ENCODE results near the gene MAP4K4. TPM values are rescaled to one million over a fixed set of nuclear protein-coding genes. Genes with fewer than 3 reads are reported as not detected.

Gene MAP4K4
- total RNA-seq, 2 experiments from 2014 or later = 92.8 to 94.0 TPM

GRCh38 chr2:101859604-101860003 is 162.1 kb downstream of the MAP4K4 start:
- H3K4me1 ChIP-seq (ENCODE audit: insufficient read depth, low read length) = no peaks in the 10 kb centered on the region
- peak overlapping the region; percentile 47 for H3K27ac Mint-ChIP-seq
- no peak overlapping the region for H3K27ac ChIP-seq (ENCODE audit: low read depth in 1 of 2, low read length in 2 of 2)
- POLR2A ChIA-PET = no interaction called here
- DNase-seq (no peak), ATAC-seq (ENCODE audit: poor library complexity) (no peak)
- peaks cover 93% of the 10 kb centered on the region for H3K36me3 Mint-ChIP-seq (ENCODE audit: low read depth)
- peaks cover 7% of the 10 kb centered on the region for H3K4me1 Mint-ChIP-seq (ENCODE audit: low read depth)
- H3K9me3 ChIP-seq (ENCODE audit: control insufficient read depth in 1 of 2, insufficient read depth in 1 of 2, low read length in 2 of 2) = no peaks in the 10 kb centered on the region
- H3K4me3 Mint-ChIP-seq = no peak overlapping the region
- H3K36me3 ChIP-seq (ENCODE audit: insufficient read depth, low read length) = peaks cover 93% of the 10 kb centered on the region
- intact Hi-C loops (cut with DNase I, micrococcal nuclease) = no loop called here
- no peaks in the 10 kb centered on the region for H3K27me3 Mint-ChIP-seq
- H3K4me3 ChIP-seq (ENCODE audit: low read length) = no peak overlapping the region
- no peaks in the 10 kb centered on the region for H3K9me3 Mint-ChIP-seq
- CTCF ChIA-PET = no interaction called here
- H3K27me3 ChIP-seq (ENCODE audit: control insufficient read depth in 1 of 2, insufficient read depth in 2 of 2, low read length in 2 of 2) = no peaks in the 10 kb centered on the region
- TF ChIP-seq, protein P1, sequence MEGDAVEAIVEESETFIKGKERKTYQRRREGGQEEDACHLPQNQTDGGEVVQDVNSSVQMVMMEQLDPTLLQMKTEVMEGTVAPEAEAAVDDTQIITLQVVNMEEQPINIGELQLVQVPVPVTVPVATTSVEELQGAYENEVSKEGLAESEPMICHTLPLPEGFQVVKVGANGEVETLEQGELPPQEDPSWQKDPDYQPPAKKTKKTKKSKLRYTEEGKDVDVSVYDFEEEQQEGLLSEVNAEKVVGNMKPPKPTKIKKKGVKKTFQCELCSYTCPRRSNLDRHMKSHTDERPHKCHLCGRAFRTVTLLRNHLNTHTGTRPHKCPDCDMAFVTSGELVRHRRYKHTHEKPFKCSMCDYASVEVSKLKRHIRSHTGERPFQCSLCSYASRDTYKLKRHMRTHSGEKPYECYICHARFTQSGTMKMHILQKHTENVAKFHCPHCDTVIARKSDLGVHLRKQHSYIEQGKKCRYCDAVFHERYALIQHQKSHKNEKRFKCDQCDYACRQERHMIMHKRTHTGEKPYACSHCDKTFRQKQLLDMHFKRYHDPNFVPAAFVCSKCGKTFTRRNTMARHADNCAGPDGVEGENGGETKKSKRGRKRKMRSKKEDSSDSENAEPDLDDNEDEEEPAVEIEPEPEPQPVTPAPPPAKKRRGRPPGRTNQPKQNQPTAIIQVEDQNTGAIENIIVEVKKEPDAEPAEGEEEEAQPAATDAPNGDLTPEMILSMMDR (IDR thresholded peaks at IDR 0.05) = no peak

GRCh38 chr2:101860157-101860556 is 162.7 kb downstream of the MAP4K4 start:
- no peak for ATAC-seq (ENCODE audit: poor library complexity)
- no peaks in the 10 kb centered on the region for H3K9me3 ChIP-seq (ENCODE audit: control insufficient read depth in 1 of 2, insufficient read depth in 1 of 2, low read length in 2 of 2)
- Mint-ChIP-seq H3K27me3 (no peaks in the 10 kb centered on the region), H3K36me3 (ENCODE audit: low read depth) (peaks cover 93% of the 10 kb centered on the region), H3K4me3 (no peak overlapping the region), H3K27ac (peak overlapping the region; percentile 47), H3K4me1 (ENCODE audit: low read depth) (peaks cover 7% of the 10 kb centered on the region), H3K9me3 (no peaks in the 10 kb centered on the region)
- no peak overlapping the region for H3K4me3 ChIP-seq (ENCODE audit: low read length)
- no peak for DNase-seq
- H3K27me3 ChIP-seq (ENCODE audit: control insufficient read depth in 1 of 2, insufficient read depth in 2 of 2, low read length in 2 of 2) = no peaks in the 10 kb centered on the region
- H3K27ac ChIP-seq (ENCODE audit: low read depth in 1 of 2, low read length in 2 of 2) = no peak overlapping the region
- ChIA-PET CTCF (no interaction called here), POLR2A (no interaction called here)
- TF ChIP-seq, protein P1 (IDR thresholded peaks at IDR 0.05) = no peak
- intact Hi-C loops (cut with DNase I, micrococcal nuclease) = no loop called here
- H3K4me1 ChIP-seq (ENCODE audit: insufficient read depth, low read length) = no peaks in the 10 kb centered on the region
- peaks cover 94% of the 10 kb centered on the region for H3K36me3 ChIP-seq (ENCODE audit: insufficient read depth, low read length)

DNA sequence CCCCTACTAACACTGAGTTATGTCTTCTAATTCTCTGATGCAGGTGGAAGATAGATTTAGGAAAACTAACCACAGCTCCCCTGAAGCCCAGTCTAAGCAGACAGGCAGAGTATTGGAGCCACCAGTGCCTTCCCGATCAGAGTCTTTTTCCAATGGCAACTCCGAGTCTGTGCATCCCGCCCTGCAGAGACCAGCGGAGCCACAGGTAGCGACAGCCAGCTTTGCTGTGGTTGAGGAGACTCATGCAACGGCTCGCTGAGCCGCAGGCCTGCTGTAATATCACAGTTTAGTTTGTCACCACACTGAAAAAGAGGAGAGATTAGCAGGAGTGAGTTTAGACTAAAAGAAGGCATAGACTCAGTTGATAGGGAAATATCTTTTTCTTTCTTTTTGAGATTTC is 163.3 kb downstream of the MAP4K4 start:
- intact Hi-C loops (cut with DNase I, micrococcal nuclease) = no loop called here
- H3K4me1 Mint-ChIP-seq (ENCODE audit: low read depth) = peaks cover 7% of the 10 kb centered on the region
- H3K36me3 Mint-ChIP-seq (ENCODE audit: low read depth) = peaks cover 93% of the 10 kb centered on the region
- H3K4me3 Mint-ChIP-seq = no peak overlapping the region
- Histone ChIP-seq H3K4me3 (ENCODE audit: low read length) (no peak overlapping the region), H3K27ac (ENCODE audit: low read depth in 1 of 2, low read length in 2 of 2) (no peak overlapping the region), H3K36me3 (ENCODE audit: insufficient read depth, low read length) (peaks cover 94% of the 10 kb centered on the region), H3K27me3 (ENCODE audit: control insufficient read depth in 1 of 2, insufficient read depth in 2 of 2, low read length in 2 of 2) (no peaks in the 10 kb centered on the region), H3K4me1 (ENCODE audit: insufficient read depth, low read length) (no peaks in the 10 kb centered on the region), H3K9me3 (ENCODE audit: control insufficient read depth in 1 of 2, insufficient read depth in 1 of 2, low read length in 2 of 2) (no peaks in the 10 kb centered on the region)
- H3K27me3 Mint-ChIP-seq = no peaks in the 10 kb centered on the region
- TF ChIP-seq, protein P1 (IDR thresholded peaks at IDR 0.05) = no peak
- ChIA-PET CTCF (no interaction called here), POLR2A (no interaction called here)
- peak overlapping the region; percentile 72 for H3K27ac Mint-ChIP-seq
- ATAC-seq (ENCODE audit: poor library complexity) = no peak
- no peaks in the 10 kb centered on the region for H3K9me3 Mint-ChIP-seq
- no peak for DNase-seq

Measured in CD4-positive, alpha-beta T cell (primary cell).